ENCODE measurements around the gene PBRM1. TPM values are rescaled to one million over a fixed set of nuclear protein-coding genes. Genes with fewer than 3 reads are reported as not detected.
A peak's percentile ranks its signal among the peaks of the same experiment; 100 is the strongest.

PBRM1 gene
- total RNA-seq, 1 experiment from 2014 or later, result 4.4 TPM

- no peak for DNase-seq (ENCODE audit: low read depth)
Observed at GRCh38 chr3:52615166-52615565, 70.5 kb downstream of the PBRM1 start.

GRCh38 chr3:52614689-52615088 is 71.0 kb downstream of the PBRM1 start:
- no peak for DNase-seq (ENCODE audit: low read depth)
- in situ Hi-C loops (cut with HindIII; ENCODE audit: low pct_unique_long_range_greater_than_20kb, low sequenced_read_pairs), result no loop called here

More at GRCh38 chr3:52615166-52615565, 70.5 kb downstream of the PBRM1 start:
- in situ Hi-C loops (cut with HindIII; ENCODE audit: low pct_unique_long_range_greater_than_20kb, low sequenced_read_pairs), result no loop called here

- in situ Hi-C loops (cut with HindIII; ENCODE audit: low pct_unique_long_range_greater_than_20kb, low sequenced_read_pairs), result no loop called here
- no peak for DNase-seq (ENCODE audit: low read depth)
Observed at GRCh38 chr3:52609316-52609815, 76.3 kb downstream of the PBRM1 start.

- no peak for DNase-seq (ENCODE audit: low read depth)
- in situ Hi-C loops (cut with HindIII; ENCODE audit: low pct_unique_long_range_greater_than_20kb, low sequenced_read_pairs), result no loop called here
Observed at GRCh38 chr3:52608337-52608736, 77.4 kb downstream of the PBRM1 start.

- in situ Hi-C loops (cut with HindIII; ENCODE audit: low pct_unique_long_range_greater_than_20kb, low sequenced_read_pairs), result no loop called here
- DNase-seq (ENCODE audit: low read depth), result peak; percentile 65
Observed at GRCh38 chr3:52606373-52607085, 79.2 kb downstream of the PBRM1 start.

- in situ Hi-C loops (cut with HindIII; ENCODE audit: low pct_unique_long_range_greater_than_20kb, low sequenced_read_pairs), result no loop called here
- DNase-seq (ENCODE audit: low read depth), result no peak
Observed at GRCh38 chr3:52600258-52600657, 85.5 kb downstream of the PBRM1 start.

GRCh38 chr3:52596658-52597265 is 89.0 kb downstream of the PBRM1 start:
- in situ Hi-C loops (cut with HindIII; ENCODE audit: low pct_unique_long_range_greater_than_20kb, low sequenced_read_pairs), result no loop called here
- no peak for DNase-seq (ENCODE audit: low read depth)

- in situ Hi-C loops (cut with HindIII; ENCODE audit: low pct_unique_long_range_greater_than_20kb, low sequenced_read_pairs), result no loop called here
- DNase-seq (ENCODE audit: low read depth), result no peak
Observed at GRCh38 chr3:52593103-52593502, 92.6 kb downstream of the PBRM1 start.

GRCh38 chr3:52574056-52574965 is 111.4 kb downstream of the PBRM1 start:
- in situ Hi-C loops (cut with HindIII; ENCODE audit: low pct_unique_long_range_greater_than_20kb, low sequenced_read_pairs), result no loop called here
- DNase-seq (ENCODE audit: low read depth), result no peak

- in situ Hi-C loops (cut with HindIII; ENCODE audit: low pct_unique_long_range_greater_than_20kb, low sequenced_read_pairs), result no loop called here
- DNase-seq (ENCODE audit: low read depth), result no peak
Observed at GRCh38 chr3:52572221-52572620, 113.5 kb downstream of the PBRM1 start.

- in situ Hi-C loops (cut with HindIII; ENCODE audit: low pct_unique_long_range_greater_than_20kb, low sequenced_read_pairs), result no loop called here
- no peak for DNase-seq (ENCODE audit: low read depth)
Observed at GRCh38 chr3:52570076-52570475, 115.6 kb downstream of the PBRM1 start.

GRCh38 chr3:52568069-52568468 is 117.6 kb downstream of the PBRM1 start:
- peak; percentile 6 for DNase-seq (ENCODE audit: low read depth)
- in situ Hi-C loops (cut with HindIII; ENCODE audit: low pct_unique_long_range_greater_than_20kb, low sequenced_read_pairs), result no loop called here

- in situ Hi-C loops (cut with HindIII; ENCODE audit: low pct_unique_long_range_greater_than_20kb, low sequenced_read_pairs), result no loop called here
- DNase-seq (ENCODE audit: low read depth), result no peak
Observed at GRCh38 chr3:52563984-52564383, 121.7 kb downstream of the PBRM1 start.

GRCh38 chr3:52561028-52561747 is 124.5 kb downstream of the PBRM1 start:
- no peak for DNase-seq (ENCODE audit: low read depth)
- in situ Hi-C loops (cut with HindIII; ENCODE audit: low pct_unique_long_range_greater_than_20kb, low sequenced_read_pairs), result no loop called here

- in situ Hi-C loops (cut with HindIII; ENCODE audit: low pct_unique_long_range_greater_than_20kb, low sequenced_read_pairs), result no loop called here
- DNase-seq (ENCODE audit: low read depth), result no peak
Observed at GRCh38 chr3:52558436-52558835, 127.3 kb downstream of the PBRM1 start.

- DNase-seq (ENCODE audit: low read depth), result no peak
- in situ Hi-C loops (cut with HindIII; ENCODE audit: low pct_unique_long_range_greater_than_20kb, low sequenced_read_pairs), result no loop called here
Observed at GRCh38 chr3:52557011-52557960, 128.4 kb downstream of the PBRM1 start.

- DNase-seq (ENCODE audit: low read depth), result no peak
- in situ Hi-C loops (cut with HindIII; ENCODE audit: low pct_unique_long_range_greater_than_20kb, low sequenced_read_pairs), result no loop called here
Observed at GRCh38 chr3:52555056-52555455, 130.7 kb downstream of the PBRM1 start.
